Nephron (organoid): ENCODE data around the gene CHSY1.

Source experiments
- H3K27ac Mint-ChIP-seq, 3 experiments: 2 replicates each; pipeline ENCODE4 v1.8.0; 2020; ENCODE audit warnings: mixed read lengths in 3 of 3, mild to moderate bottlenecking in 2 of 3, moderate library complexity in 1 of 3
- H3K27me3 Mint-ChIP-seq: 2 replicates; pipeline ENCODE4 v1.8.0; 2021; ENCODE audit warnings: low read depth, mild to moderate bottlenecking, moderate library complexity, mixed read lengths
- H3K36me3 Mint-ChIP-seq: 2 replicates; pipeline ENCODE4 v1.8.0; 2020; ENCODE audit warnings: low read depth, mixed read lengths
- H3K4me1 Mint-ChIP-seq: 2 replicates; pipeline ENCODE4 v1.8.0; 2020; ENCODE audit warnings: mixed read lengths
- H3K4me3 Mint-ChIP-seq, 3 experiments: 2 replicates each; pipeline ENCODE4 v1.8.0; 2020; ENCODE audit warnings: mild to moderate bottlenecking in 3 of 3, mixed read lengths in 3 of 3, moderate library complexity in 2 of 3
- H3K9me3 Mint-ChIP-seq: 2 replicates; pipeline ENCODE4 v1.8.0; 2020; ENCODE audit warnings: mixed read lengths
- CTCF ChIP-seq, 3 experiments: fragments of 200-600 bp; sonication (generic); IDR thresholded peaks; one replicate each; pipeline ENCODE4 v1.5.0; 2021; ENCODE audit warnings: antibody characterized with exemption in 3 of 3; ENCODE audit not compliant: unreplicated experiment in 3 of 3

Gene CHSY1

GRCh38 chr15:101167753-101168462, 83.9 kb downstream of the CHSY1 start:
- no peak overlapping the region for H3K4me3 Mint-ChIP-seq
- H3K9me3 Mint-ChIP-seq = peaks cover 31% of the 10 kb centered on the region
- peaks cover 25% of the 10 kb centered on the region for H3K36me3 Mint-ChIP-seq
- peaks cover 8% of the 10 kb centered on the region for H3K27me3 Mint-ChIP-seq
- H3K4me1 Mint-ChIP-seq = peaks cover 38% of the 10 kb centered on the region
- peak overlapping the region; percentile 52 to 78 (median 64) for H3K27ac Mint-ChIP-seq
- TF ChIP-seq CTCF (IDR thresholded peaks at IDR 0.05; ENCODE audit: unreplicated experiment in 3 of 3) = no peak

GRCh38 chr15:101167411-101167752, 84.5 kb downstream of the CHSY1 start:
- Mint-ChIP-seq H3K4me3 (no peak overlapping the region), H3K27me3 (peaks cover 8% of the 10 kb centered on the region), H3K27ac (peak overlapping the region; percentile 25 to 64 (median 33)), H3K36me3 (peaks cover 21% of the 10 kb centered on the region), H3K9me3 (peaks cover 31% of the 10 kb centered on the region), H3K4me1 (peaks cover 38% of the 10 kb centered on the region)
- TF ChIP-seq CTCF (IDR thresholded peaks at IDR 0.05; ENCODE audit: unreplicated experiment in 3 of 3) = no peak

GRCh38 chr15:101165905-101166471, 85.9 kb downstream of the CHSY1 start:
- Mint-ChIP-seq H3K27ac (no peak overlapping the region), H3K9me3 (peaks cover 31% of the 10 kb centered on the region), H3K27me3 (peaks cover 7% of the 10 kb centered on the region), H3K4me3 (no peak overlapping the region), H3K36me3 (peaks cover 21% of the 10 kb centered on the region), H3K4me1 (peaks cover 40% of the 10 kb centered on the region)
- no peak for TF ChIP-seq CTCF (IDR thresholded peaks at IDR 0.05; ENCODE audit: unreplicated experiment in 3 of 3)

DNA sequence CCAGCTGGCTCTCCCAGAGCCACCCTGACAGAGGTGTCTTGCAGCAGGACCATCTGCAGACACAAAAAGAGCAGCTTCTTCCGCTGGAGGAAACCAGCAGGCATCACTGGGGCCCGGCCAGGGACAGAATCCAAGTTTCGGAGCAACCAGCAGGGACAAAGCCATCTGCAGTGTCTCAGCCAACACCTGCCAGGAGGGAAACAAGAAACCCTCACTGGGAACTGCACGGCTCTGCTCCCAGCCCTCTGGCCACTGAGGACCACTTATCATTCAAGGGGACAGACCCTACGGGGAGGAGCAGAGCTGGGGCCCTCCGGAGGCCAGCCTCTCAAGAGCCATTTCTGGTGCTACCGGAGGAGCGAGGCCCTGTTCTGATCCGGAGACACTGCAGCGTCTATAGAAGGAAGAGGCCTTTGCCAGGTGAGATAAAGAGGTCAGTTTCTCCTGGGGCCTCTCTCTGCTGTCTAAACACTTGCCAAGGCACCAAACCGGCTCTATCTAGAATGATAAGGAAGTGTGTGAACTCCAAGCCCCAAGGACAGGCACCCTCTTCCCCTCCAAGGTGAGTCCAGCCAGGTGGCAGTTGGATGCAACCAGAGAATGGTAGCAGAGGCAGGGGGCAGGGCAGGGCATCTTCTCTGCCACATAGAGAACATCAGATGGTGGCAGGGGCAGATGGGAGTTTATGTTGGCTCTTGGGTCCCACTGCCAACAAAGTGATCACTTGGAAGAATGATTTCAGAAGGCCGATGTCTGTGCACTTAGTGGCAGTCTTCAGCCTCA, 89.0 kb downstream of the CHSY1 start:
- Mint-ChIP-seq H3K4me3 (no peak overlapping the region), H3K27me3 (peaks cover 2% of the 10 kb centered on the region), H3K4me1 (peaks cover 36% of the 10 kb centered on the region), H3K9me3 (peaks cover 34% of the 10 kb centered on the region), H3K36me3 (peaks cover 21% of the 10 kb centered on the region), H3K27ac (no peak overlapping the region)
- no peak for TF ChIP-seq CTCF (IDR thresholded peaks at IDR 0.05; ENCODE audit: unreplicated experiment in 3 of 3)

DNA sequence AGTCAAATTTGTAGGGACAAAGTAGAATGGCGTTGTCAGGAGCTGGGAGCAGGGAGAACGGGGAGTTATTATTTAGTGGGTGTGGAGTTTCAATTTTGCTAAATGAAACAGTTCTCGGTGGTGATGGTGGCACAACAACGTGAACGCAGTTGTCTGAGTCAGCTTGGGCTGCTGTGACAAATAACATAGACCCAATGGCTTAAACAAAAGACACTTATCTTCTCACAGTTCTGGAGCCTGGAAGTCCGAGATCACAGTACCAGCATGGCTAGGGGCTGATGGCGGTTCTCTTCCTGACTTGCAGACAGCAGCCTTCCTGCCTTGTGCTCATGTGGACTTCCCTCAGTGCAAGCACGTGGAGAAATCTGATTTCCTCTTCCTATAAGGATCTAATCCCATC, 90.2 kb downstream of the CHSY1 start:
- Mint-ChIP-seq H3K9me3 (peaks cover 27% of the 10 kb centered on the region), H3K36me3 (peaks cover 13% of the 10 kb centered on the region), H3K4me1 (peaks cover 34% of the 10 kb centered on the region), H3K4me3 (no peak overlapping the region), H3K27ac (no peak overlapping the region), H3K27me3 (peaks cover 3% of the 10 kb centered on the region)
- TF ChIP-seq CTCF (IDR thresholded peaks at IDR 0.05; ENCODE audit: unreplicated experiment in 3 of 3) = no peak
